NCI-H526 treated with DMSO at 0.1 percent for 48 hours (cell line): ENCODE data around the gene SNX11.
A peak's percentile ranks its signal among the peaks of the same experiment; 100 is the strongest.

Source experiments
- DNase-seq: peaks from one replicate; lab custom pipeline; 2025; lab: John Stamatoyannopoulos, UW

SNX11 gene

GRCh38 chr17:48100160-48100559, 7.4 kb upstream of the SNX11 start:
- DNase-seq: no peak

GRCh38 chr17:48100591-48101011, 7.0 kb upstream of the SNX11 start:
- DNase-seq: peak; percentile 83

- peak; percentile 97 for DNase-seq
These were observed 6.4 kb upstream of the SNX11 start, which contains the start of gene CBX1 for GRCh38 chr17:48101012-48101720. CBX1 (minus strand) TSS chr17:48101478; CDS start chr17:48077004, 24,474 bp downstream.

GRCh38 chr17:48102043-48102750, 5.4 kb upstream of the SNX11 start:
- no peak for DNase-seq

- DNase-seq: no peak
These were observed 4.5 kb upstream of the SNX11 start for GRCh38 chr17:48102798-48103715.

GRCh38 chr17:48104440-48104839, 3.1 kb upstream of the SNX11 start:
- DNase-seq: no peak

- DNase-seq: no peak
These were observed 797 bp upstream of the SNX11 start for GRCh38 chr17:48106802-48107136.

- no peak for DNase-seq
These were observed 3.2 kb downstream of the SNX11 start for GRCh38 chr17:48110761-48111160.

- DNase-seq: no peak
These were observed 4.3 kb downstream of the SNX11 start for GRCh38 chr17:48111937-48112241.

GRCh38 chr17:48113201-48113676, 5.7 kb downstream of the SNX11 start:
- DNase-seq: no peak

GRCh38 chr17:48121923-48122664, 14.5 kb downstream of the SNX11 start:
- DNase-seq: no peak

- DNase-seq: no peak
These were observed 15.1 kb downstream of the SNX11 start for GRCh38 chr17:48122665-48123045.

GRCh38 chr17:48123111-48123510, 15.5 kb downstream of the SNX11 start:
- no peak for DNase-seq

- no peak for DNase-seq
These were observed 16.3 kb downstream of the SNX11 start for GRCh38 chr17:48123776-48124388.

GRCh38 chr17:48125829-48126531, 18.4 kb downstream of the SNX11 start:
- no peak for DNase-seq

- DNase-seq: no peak
These were observed 18.9 kb downstream of the SNX11 start for GRCh38 chr17:48126532-48126850.

- DNase-seq: no peak
These were observed 19.9 kb downstream of the SNX11 start for GRCh38 chr17:48127371-48128051.

GRCh38 chr17:48128400-48128799, 20.8 kb downstream of the SNX11 start:
- no peak for DNase-seq

GRCh38 chr17:48129981-48130380, 22.4 kb downstream of the SNX11 start:
- no peak for DNase-seq

GRCh38 chr17:48131216-48131824, 23.8 kb downstream of the SNX11 start:
- DNase-seq: peak; percentile 36
